Measurements from ENCODE around the gene OLFM2.

The OLFM2 gene

GRCh38 chr19:9806803-9807202 is 129.5 kb downstream of the OLFM2 start:
- H4K20me1 ChIP-seq (ENCODE audit: insufficient read depth, low read length, poor library complexity, severe bottlenecking): no peaks in the 10 kb centered on the region
- peaks cover 22% of the 10 kb centered on the region; the same call in 1 of the 2 replicates for H3K36me3 ChIP-seq (ENCODE audit: insufficient read depth, low read length)
- no peaks in the 10 kb centered on the region for H3K4me1 ChIP-seq (ENCODE audit: insufficient read depth, low read length, poor library complexity, severe bottlenecking)
- H3F3A ChIP-seq (ENCODE audit: low read depth): no peaks in the 10 kb centered on the region
- no peak for TF ChIP-seq EZH2phosphoT487 (IDR thresholded peaks at IDR 0.05; ENCODE audit: borderline replicate concordance)
- TF ChIP-seq CTCF (conservative IDR thresholded peaks at IDR 0.05; ENCODE audit: low read length): no peak
- no peak overlapping the region for H3K4me2 ChIP-seq (ENCODE audit: low read depth, low read length, poor library complexity, severe bottlenecking)
- no peak overlapping the region for H3K4me3 ChIP-seq (ENCODE audit: low read length, poor library complexity, severe bottlenecking)
- H3K79me2 ChIP-seq (ENCODE audit: insufficient read depth, low read length): no peaks in the 10 kb centered on the region
- H3K27me3 ChIP-seq (ENCODE audit: insufficient read depth, low read length, poor library complexity, severe bottlenecking): no peaks in the 10 kb centered on the region
- H2AFZ ChIP-seq (ENCODE audit: low read length): no peak overlapping the region
- no peaks in the 10 kb centered on the region for H3K9me2 ChIP-seq (replicated peaks; ENCODE audit: low read depth, low read length)
- no peaks in the 10 kb centered on the region for H3K9me3 ChIP-seq (ENCODE audit: insufficient read depth, low read depth, low read length)
- H3K9ac ChIP-seq (ENCODE audit: low read depth, low read length, poor library complexity, severe bottlenecking): no peak overlapping the region

Measured in Loucy (cell line).